ENCODE measurements around the gene JARID2. TPM values are rescaled to one million over a fixed set of nuclear protein-coding genes. Genes with fewer than 3 reads are reported as not detected.

The JARID2 gene
- polyA plus RNA-seq, 1 experiment, result 9.7 TPM

DNA sequence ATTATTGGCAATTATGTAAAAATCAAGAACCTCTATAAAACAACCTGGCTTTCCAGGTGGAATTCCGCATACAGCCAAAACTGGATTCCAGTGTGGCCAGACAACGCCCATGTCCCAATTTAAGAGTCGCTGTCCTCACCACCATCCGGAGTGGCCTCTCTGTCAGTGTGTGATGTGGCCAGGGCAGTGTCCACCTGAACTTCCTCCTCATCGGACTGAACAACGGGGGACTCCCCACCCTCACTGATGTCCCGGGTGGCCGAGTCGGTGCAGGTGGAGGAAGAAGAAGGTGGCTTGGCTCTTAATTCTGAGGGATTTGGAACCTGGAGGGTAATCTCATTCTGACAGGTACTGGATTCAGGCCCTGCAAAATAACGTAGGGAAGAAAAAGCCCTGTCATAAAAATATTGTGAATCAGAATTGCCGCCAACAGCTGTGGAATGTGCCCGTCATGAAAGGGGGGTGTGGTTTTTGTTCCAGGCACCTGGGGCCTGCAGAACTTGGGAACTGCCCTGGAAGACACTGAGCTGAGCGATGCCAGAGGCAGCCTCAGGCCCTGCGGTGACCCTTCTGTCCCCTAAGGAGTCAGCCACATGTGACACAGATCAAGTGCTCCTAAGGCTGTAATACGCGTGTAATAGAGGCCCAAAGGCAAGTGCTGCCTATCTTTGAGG is 277.1 kb downstream of the JARID2 start:
- Histone ChIP-seq H3K27me3 (ENCODE audit: control insufficient read depth, insufficient read depth, low read length) (no peaks in the 10 kb centered on the region), H3K4me3 (ENCODE audit: low read depth, low read length) (no peak overlapping the region), H3K9me3 (ENCODE audit: control insufficient read depth, insufficient read depth, low read length) (peaks cover 10% of the 10 kb centered on the region), H3K27ac (ENCODE audit: low read depth, low read length) (no peak overlapping the region)
- ChIA-PET POLR2A (no interaction called here), CTCF (no interaction called here)
- no peak for DNase-seq (ENCODE audit: low read depth, low spot score)
- TF ChIP-seq, protein P1, sequence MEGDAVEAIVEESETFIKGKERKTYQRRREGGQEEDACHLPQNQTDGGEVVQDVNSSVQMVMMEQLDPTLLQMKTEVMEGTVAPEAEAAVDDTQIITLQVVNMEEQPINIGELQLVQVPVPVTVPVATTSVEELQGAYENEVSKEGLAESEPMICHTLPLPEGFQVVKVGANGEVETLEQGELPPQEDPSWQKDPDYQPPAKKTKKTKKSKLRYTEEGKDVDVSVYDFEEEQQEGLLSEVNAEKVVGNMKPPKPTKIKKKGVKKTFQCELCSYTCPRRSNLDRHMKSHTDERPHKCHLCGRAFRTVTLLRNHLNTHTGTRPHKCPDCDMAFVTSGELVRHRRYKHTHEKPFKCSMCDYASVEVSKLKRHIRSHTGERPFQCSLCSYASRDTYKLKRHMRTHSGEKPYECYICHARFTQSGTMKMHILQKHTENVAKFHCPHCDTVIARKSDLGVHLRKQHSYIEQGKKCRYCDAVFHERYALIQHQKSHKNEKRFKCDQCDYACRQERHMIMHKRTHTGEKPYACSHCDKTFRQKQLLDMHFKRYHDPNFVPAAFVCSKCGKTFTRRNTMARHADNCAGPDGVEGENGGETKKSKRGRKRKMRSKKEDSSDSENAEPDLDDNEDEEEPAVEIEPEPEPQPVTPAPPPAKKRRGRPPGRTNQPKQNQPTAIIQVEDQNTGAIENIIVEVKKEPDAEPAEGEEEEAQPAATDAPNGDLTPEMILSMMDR (IDR thresholded peaks at IDR 0.05; ENCODE audit: low read depth, low read length), result no peak

DNA sequence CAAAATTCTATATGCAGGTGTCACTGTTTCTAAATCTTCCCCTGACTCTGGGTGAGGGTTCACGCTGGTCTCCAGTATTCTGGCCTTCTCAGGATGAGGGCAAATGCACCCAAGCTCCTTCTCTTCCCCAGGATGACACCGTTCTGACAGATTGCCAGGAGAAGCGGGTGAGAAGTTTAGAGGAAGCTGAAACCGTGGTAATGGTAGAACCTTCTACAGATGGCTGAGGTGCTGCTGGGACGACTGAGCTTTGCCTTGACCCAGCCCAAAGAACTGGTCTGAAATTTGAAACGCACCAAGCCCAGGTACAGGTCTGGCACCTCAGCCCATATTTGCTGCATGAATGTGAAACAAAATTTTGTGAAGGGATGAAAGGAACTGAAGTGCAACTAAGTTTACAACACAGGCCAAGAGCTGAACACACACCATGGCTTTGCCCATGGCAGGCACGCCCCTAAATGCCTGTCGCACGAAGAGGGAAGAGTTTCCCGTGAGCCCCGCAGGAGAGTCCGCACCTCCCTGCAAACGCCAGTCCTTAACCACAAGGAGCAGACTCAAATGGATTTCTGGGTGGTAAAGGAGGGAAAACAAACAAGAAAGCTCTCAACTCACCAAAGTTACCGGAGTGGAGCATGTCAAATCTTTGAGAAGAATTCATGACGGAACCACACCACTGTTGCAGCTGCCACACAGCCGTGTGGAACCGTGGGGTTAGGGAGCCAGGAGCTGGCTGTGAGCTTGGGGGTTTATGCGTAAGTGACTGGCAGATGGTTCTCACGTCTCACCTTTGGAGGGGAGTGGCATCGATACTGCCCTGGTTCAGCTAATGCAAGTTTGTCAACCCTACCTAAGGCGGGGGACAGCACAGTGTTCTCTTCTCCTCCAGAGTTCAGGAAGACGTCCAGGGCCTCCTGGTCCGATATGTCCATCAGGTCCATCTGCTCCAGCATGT is 278.1 kb downstream of the JARID2 start:
- POLR2A ChIA-PET, result no interaction called here
- Histone ChIP-seq H3K9me3 (ENCODE audit: control insufficient read depth, insufficient read depth, low read length) (peaks cover 13% of the 10 kb centered on the region), H3K27me3 (ENCODE audit: control insufficient read depth, insufficient read depth, low read length) (no peaks in the 10 kb centered on the region), H3K4me3 (ENCODE audit: low read depth, low read length) (no peak overlapping the region), H3K27ac (ENCODE audit: low read depth, low read length) (no peak overlapping the region)
- DNase-seq (ENCODE audit: low read depth, low spot score), result no peak
- CTCF ChIA-PET, result no interaction called here
- TF ChIP-seq, protein P1 (IDR thresholded peaks at IDR 0.05; ENCODE audit: low read depth, low read length), result no peak

DNA sequence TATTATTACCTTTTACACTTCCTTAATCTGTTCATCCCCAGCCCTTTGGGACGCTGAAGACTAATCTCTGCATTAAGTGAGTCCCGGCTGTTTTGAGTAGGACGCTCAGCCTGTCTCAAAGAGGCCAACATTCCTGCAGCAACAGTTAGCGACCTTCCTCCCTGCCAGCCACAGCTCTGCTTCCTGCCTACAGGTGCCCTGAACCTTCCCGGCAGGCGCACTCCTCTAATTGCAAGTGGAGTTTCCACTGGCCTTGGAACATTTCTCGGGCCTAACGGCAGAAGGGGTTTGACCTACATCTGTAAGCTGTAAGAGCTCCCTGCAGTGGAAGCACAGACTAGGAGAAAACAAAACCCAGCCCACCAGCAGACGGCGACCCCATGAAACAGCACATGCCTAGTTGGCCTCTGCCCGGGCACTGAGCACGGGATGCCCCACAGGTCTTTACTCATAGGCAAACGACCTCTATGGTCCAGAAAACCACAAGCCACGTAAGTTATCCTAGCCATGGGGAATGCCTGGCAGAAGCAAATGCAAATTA is 279.1 kb downstream of the JARID2 start:
- Histone ChIP-seq H3K9me3 (ENCODE audit: control insufficient read depth, insufficient read depth, low read length) (peaks cover 13% of the 10 kb centered on the region), H3K27me3 (ENCODE audit: control insufficient read depth, insufficient read depth, low read length) (no peaks in the 10 kb centered on the region), H3K4me3 (ENCODE audit: low read depth, low read length) (no peak overlapping the region), H3K27ac (ENCODE audit: low read depth, low read length) (no peak overlapping the region)
- TF ChIP-seq, protein P1 (IDR thresholded peaks at IDR 0.05; ENCODE audit: low read depth, low read length), result no peak
- ChIA-PET POLR2A (no interaction called here), CTCF (no interaction called here)
- no peak for DNase-seq (ENCODE audit: low read depth, low spot score)

DNA sequence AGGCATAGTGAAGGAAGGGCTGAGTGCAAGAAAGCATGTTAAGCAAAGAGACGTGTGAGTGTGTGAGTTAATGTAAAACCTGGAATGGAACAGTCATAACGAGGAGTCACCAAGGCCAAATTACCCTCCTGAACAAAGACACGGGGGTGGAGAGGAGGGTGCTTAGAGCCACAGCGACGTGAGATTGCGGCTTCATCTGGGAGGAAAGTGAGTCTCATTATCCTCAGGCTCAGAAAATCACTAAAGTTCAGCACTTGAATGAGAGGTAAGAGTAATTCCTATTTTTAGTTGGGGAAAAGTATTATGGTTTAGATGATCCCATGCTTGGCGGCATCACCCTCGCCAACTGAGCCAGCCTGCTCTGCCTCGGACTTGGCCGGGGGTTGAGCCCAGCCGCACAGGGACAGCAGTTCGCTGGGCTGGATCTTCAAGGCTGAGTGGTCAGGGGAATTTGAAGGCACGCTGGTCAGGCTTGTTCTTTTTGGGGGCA is 280.4 kb downstream of the JARID2 start:
- no peaks in the 10 kb centered on the region for H3K27me3 ChIP-seq (ENCODE audit: control insufficient read depth, insufficient read depth, low read length)
- peaks cover 13% of the 10 kb centered on the region for H3K9me3 ChIP-seq (ENCODE audit: control insufficient read depth, insufficient read depth, low read length)
- CTCF ChIA-PET, result no interaction called here
- H3K4me3 ChIP-seq (ENCODE audit: low read depth, low read length), result no peak overlapping the region
- POLR2A ChIA-PET, result no interaction called here
- H3K27ac ChIP-seq (ENCODE audit: low read depth, low read length), result no peak overlapping the region
- TF ChIP-seq, protein P1 (IDR thresholded peaks at IDR 0.05; ENCODE audit: low read depth, low read length), result no peak
- DNase-seq (ENCODE audit: low read depth, low spot score), result no peak
